Mucosa of descending colon (tissue), 3 donors: ENCODE results near the gene C10orf90. TPM values are rescaled to one million over a fixed set of nuclear protein-coding genes. Genes with fewer than 3 reads are reported as not detected.

Source experiments
- ATAC-seq: fragments of 200-7000 bp; cut with Tn5 transposase; one replicate; pipeline ENCODE4 v1.9.1; 2020; ENCODE audit warnings: mild to moderate bottlenecking, moderate library complexity
- DNase-seq, 3 donors: peaks; one replicate each; pipeline ENCODE4 v3.0.0-alpha.2; 2020
- H3K36me3 ChIP-seq: fragments of 200-600 bp; one replicate; pipeline ENCODE4 v1.8.0; 2021; ENCODE audit warnings: low read depth, mild to moderate bottlenecking
- H3K4me1 ChIP-seq: fragments of 200-600 bp; one replicate; pipeline ENCODE4 v1.8.0; 2021; ENCODE audit warnings: low read depth, mild to moderate bottlenecking
- H3K4me3 ChIP-seq: fragments of 200-600 bp; one replicate; pipeline ENCODE4 v1.8.0; 2021; ENCODE audit warnings: mild to moderate bottlenecking
- H3K9me3 ChIP-seq: fragments of 200-600 bp; one replicate; pipeline ENCODE4 v1.8.0; 2021; ENCODE audit warnings: mild to moderate bottlenecking
- intact Hi-C, 2 donors: fragments of 100-400 bp; cut with DNase I in 1 of 2; cut with micrococcal nuclease in 1 of 2; formaldehyde crosslinking; loops; one replicate each; pipeline versions ENCODE4 v1.11.0 to v1.11.1; 2022; cut with DNase I, micrococcal nuclease
- total RNA-seq, 3 donors: library from RNA; stranded (reverse); fragmentation: NEBNext Ultra II Directional in 2 of 3; extraction: Animal tissue kit (Norgen Biotek cat#: 25700) in 2 of 3; gene quantifications; one replicate each; pipeline versions ENCODE4 v1.2.1 to v1.2.4, GENCODE V29; 2021 to 2023
- TF ChIP-seq, protein P1 (sequence below): fragments of 200-600 bp; IDR thresholded peaks from one replicate; pipeline ENCODE4 v1.8.0; 2022; ENCODE audit warnings: antibody characterized with exemption, mild to moderate bottlenecking
- donor health status: DM: no; HTN: no; CAD: no; lungs with moderate emphysema.
- donor health status: DM: no; HTN: no; CAD: no.
- donor health status: DM: no; HTN: yes; CAD: no.

C10orf90 gene
- total RNA-seq, 3 donors from 2014 or later: 1.1 TPM; not detected in 2

DNA sequence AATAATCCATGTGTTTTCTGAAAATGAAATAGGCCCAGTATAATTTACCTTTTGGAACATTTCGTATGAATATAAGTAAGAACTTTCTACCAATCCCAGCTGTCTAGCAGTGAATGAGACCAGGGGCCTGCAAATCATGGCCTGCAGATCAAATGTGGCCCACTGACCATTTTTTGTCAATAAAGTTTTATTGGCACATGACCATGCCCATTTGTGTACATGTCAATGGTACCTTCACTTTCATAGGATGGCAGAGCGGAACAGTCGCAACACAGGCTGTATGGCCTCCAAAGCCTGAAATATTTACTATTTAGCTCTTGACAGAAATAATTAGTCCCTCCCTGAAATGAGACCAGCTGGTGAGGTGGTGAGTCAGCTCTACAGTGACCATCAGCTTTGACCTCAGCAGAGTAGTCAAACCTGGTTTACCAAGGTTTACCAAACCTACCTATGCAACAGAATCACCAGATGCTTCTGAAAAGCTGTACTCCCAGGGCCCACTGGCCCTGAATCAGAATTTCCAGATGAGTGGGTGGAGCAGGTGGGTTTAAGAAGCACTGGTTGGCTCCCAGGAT is 13.8 kb upstream of the C10orf90 start:
- H3K4me3 ChIP-seq: no peak overlapping the region
- H3K9me3 ChIP-seq: no peaks in the 10 kb centered on the region
- ATAC-seq (no peak), DNase-seq (no peak)
- no peaks in the 10 kb centered on the region for H3K4me1 ChIP-seq
- TF ChIP-seq, protein P1, sequence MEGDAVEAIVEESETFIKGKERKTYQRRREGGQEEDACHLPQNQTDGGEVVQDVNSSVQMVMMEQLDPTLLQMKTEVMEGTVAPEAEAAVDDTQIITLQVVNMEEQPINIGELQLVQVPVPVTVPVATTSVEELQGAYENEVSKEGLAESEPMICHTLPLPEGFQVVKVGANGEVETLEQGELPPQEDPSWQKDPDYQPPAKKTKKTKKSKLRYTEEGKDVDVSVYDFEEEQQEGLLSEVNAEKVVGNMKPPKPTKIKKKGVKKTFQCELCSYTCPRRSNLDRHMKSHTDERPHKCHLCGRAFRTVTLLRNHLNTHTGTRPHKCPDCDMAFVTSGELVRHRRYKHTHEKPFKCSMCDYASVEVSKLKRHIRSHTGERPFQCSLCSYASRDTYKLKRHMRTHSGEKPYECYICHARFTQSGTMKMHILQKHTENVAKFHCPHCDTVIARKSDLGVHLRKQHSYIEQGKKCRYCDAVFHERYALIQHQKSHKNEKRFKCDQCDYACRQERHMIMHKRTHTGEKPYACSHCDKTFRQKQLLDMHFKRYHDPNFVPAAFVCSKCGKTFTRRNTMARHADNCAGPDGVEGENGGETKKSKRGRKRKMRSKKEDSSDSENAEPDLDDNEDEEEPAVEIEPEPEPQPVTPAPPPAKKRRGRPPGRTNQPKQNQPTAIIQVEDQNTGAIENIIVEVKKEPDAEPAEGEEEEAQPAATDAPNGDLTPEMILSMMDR: no peak
- intact Hi-C loops: no loop called here
- H3K36me3 ChIP-seq: no peaks in the 10 kb centered on the region

- no peak for ATAC-seq
- Histone ChIP-seq H3K4me1 (no peaks in the 10 kb centered on the region), H3K4me3 (no peak overlapping the region), H3K9me3 (no peaks in the 10 kb centered on the region), H3K36me3 (no peaks in the 10 kb centered on the region)
- DNase-seq: no peak
- TF ChIP-seq, protein P1: no peak
- intact Hi-C loops: no loop called here
Measured at GRCh38 chr10:126683466-126683865, 13.0 kb upstream of the C10orf90 start.

DNA sequence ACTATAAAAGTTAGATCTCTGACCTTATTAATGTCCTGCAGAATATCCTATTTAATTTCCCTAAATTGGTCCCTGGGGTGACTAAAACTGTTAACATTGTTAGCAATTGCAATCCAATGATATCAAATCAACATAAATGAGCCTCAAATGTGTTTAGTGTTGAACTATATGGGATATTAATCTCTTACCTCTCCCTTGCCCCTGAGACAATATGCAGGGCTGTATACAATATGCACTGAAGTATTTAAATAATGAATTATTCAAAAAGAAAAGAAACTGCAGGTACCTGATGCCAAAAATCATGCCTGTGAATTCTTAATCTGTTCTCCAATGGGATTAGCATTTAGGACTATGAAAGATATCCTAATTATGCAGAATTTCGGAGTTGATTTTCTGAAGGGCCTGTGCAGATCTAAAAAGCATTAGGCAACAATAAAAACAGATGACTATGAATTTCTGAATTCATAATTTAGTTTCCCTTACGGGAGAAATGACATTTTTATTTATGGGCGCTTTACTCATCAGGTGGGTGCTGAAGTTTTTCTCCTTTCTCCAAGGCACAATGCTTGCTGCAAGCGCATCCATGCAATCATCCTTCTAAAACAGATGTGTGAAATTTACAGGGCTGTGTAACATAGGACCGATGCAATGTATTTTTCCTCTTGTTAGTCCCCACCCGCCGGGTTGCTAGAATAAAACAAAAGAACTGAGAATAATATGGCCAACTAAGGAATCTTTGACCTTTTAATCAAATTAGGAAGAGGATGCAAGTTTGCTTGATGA is 5.4 kb upstream of the C10orf90 start:
- intact Hi-C loops: no loop called here
- Histone ChIP-seq H3K4me3 (no peak overlapping the region), H3K4me1 (no peaks in the 10 kb centered on the region), H3K9me3 (no peaks in the 10 kb centered on the region), H3K36me3 (no peaks in the 10 kb centered on the region)
- TF ChIP-seq, protein P1: no peak
- no peak for ATAC-seq
- DNase-seq: no peak

- H3K9me3 ChIP-seq: no peaks in the 10 kb centered on the region
- TF ChIP-seq, protein P1: no peak
- no peaks in the 10 kb centered on the region for H3K4me1 ChIP-seq
- no peaks in the 10 kb centered on the region for H3K36me3 ChIP-seq
- no peak overlapping the region for H3K4me3 ChIP-seq
- ATAC-seq (no peak), DNase-seq (no peak)
- intact Hi-C loops: no loop called here
Measured at GRCh38 chr10:126674741-126675515, 4.4 kb upstream of the C10orf90 start.

DNA sequence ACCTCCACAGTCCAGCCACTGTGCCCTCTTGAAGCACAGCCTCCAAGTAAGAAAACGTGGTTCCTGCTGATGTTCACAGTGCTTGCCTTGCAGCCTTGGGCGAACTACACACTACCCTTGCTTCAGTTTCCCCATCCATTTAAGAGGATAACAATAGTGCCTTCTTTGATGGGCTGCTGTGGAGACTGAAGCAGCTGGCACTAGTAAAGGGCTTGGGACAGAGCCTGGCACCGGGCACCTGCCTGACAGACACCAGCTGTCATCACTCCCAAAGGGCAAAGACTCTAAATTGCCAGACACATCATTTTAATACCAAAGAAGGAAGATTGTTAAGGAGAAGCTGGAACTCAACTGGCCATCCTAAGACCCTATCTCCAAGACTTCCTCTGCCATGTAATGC is 3.1 kb upstream of the C10orf90 start:
- intact Hi-C loops: no loop called here
- ATAC-seq: no peak
- H3K36me3 ChIP-seq: no peaks in the 10 kb centered on the region
- H3K4me3 ChIP-seq: no peak overlapping the region
- no peak for DNase-seq
- TF ChIP-seq, protein P1: no peak
- no peaks in the 10 kb centered on the region for H3K9me3 ChIP-seq
- no peaks in the 10 kb centered on the region for H3K4me1 ChIP-seq
